Left lung (tissue), 10 donors: ENCODE measurements around the gene HERPUD2. TPM values are rescaled to one million over a fixed set of nuclear protein-coding genes. Genes with fewer than 3 reads are reported as not detected.

Source experiments
- ATAC-seq: fragments of 200-7000 bp; cut with Tn5 transposase; one replicate; pipeline ENCODE4 v1.9.1; 2020; ENCODE audit warnings: moderate library complexity
- DNase-seq, 4 donors: peaks; one replicate each; pipeline ENCODE4 v3.0.0-alpha.2; 2013 to 2020
- H3K27ac ChIP-seq, 2 donors: fragments of 200-600 bp; sonication (generic) in 1 of 2; one replicate each; pipeline versions ENCODE4 v1.5.0 to v1.8.0; 2020 to 2021
- H3K27me3 ChIP-seq, 2 donors: fragments of 200-600 bp; sonication (generic) in 1 of 2; one replicate each; pipeline versions ENCODE4 v1.5.0 to v1.8.0; 2020 to 2021
- H3K36me3 ChIP-seq, 2 donors: fragments of 200-600 bp; sonication (generic) in 1 of 2; one replicate each; pipeline versions ENCODE4 v1.5.0 to v1.8.0; 2020 to 2021
- H3K4me1 ChIP-seq, 2 donors: fragments of 200-600 bp; one replicate each; pipeline ENCODE4 v1.8.0; 2021
- H3K4me3 ChIP-seq, 2 donors: fragments of 200-600 bp; sonication (generic) in 1 of 2; one replicate each; pipeline versions ENCODE4 v1.5.0 to v1.8.0; 2020 to 2021; ENCODE audit warnings: mild to moderate bottlenecking in 1 of 2
- H3K9me3 ChIP-seq, 2 donors: fragments of 200-600 bp; sonication (generic) in 1 of 2; one replicate each; pipeline versions ENCODE4 v1.5.0 to v1.8.0; 2020 to 2021
- CTCF ChIP-seq, 2 donors: fragments of 200-600 bp; sonication (generic) in 1 of 2; IDR thresholded peaks; one replicate each; pipeline versions ENCODE4 v1.5.0 to v1.8.0; 2021; ENCODE audit warnings: antibody characterized with exemption in 2 of 2
- intact Hi-C, 2 donors: fragments of 100-400 bp; cut with DNase I; formaldehyde crosslinking; loops; one replicate each; pipeline versions ENCODE4 v1.11.2 to v1.14.2; 2022
- polyA plus RNA-seq, 6 donors: library from polyadenylated mRNA; unstranded; fragments of 120-200 nt; gene quantifications; one replicate each; pipeline ENCODE4 v1.2.1, GENCODE V29; 2013; ENCODE audit not compliant: insufficient read length in 6 of 6
- total RNA-seq, 2 donors: library from RNA; stranded (reverse); fragmentation: NEBNext Ultra II Directional; extraction: Animal tissue kit (Norgen Biotek cat#: 25700); gene quantifications; one replicate each; pipeline ENCODE4 v1.2.1, GENCODE V29; 2021
- donor health status: DM: no; HTN: yes; CAD: no.
- donor health status: DM: no; HTN: no; CAD: no.

The HERPUD2 gene
- total and polyA plus RNA-seq, 8 donors = 31.3 to 45.0 (median 40.8) TPM

GRCh38 chr7:35734001-35734483 is 39.1 kb upstream of the HERPUD2 start:
- no peaks in the 10 kb centered on the region for H3K9me3 ChIP-seq
- TF ChIP-seq CTCF (IDR thresholded peaks at IDR 0.05) = no peak
- ATAC-seq (no peak), DNase-seq (no peak)
- no peaks in the 10 kb centered on the region for H3K36me3 ChIP-seq
- no peak overlapping the region for H3K27ac ChIP-seq
- no peaks in the 10 kb centered on the region for H3K4me1 ChIP-seq
- H3K4me3 ChIP-seq = no peak overlapping the region
- intact Hi-C loops = no loop called here
- no peaks in the 10 kb centered on the region for H3K27me3 ChIP-seq

GRCh38 chr7:35731349-35731748 is 36.4 kb upstream of the HERPUD2 start:
- Histone ChIP-seq H3K9me3 (no peaks in the 10 kb centered on the region), H3K4me1 (no peaks in the 10 kb centered on the region), H3K27ac (no peak overlapping the region), H3K4me3 (no peak overlapping the region), H3K27me3 (no peaks in the 10 kb centered on the region), H3K36me3 (no peaks in the 10 kb centered on the region)
- DNase-seq (no peak), ATAC-seq (no peak)
- intact Hi-C loops = no loop called here
- TF ChIP-seq CTCF (IDR thresholded peaks at IDR 0.05) = no peak

- peak overlapping the region in 1 of 2 donors; percentile 28 for H3K27ac ChIP-seq
- ATAC-seq = no peak
- no peaks in the 10 kb centered on the region for H3K27me3 ChIP-seq
- no peaks in the 10 kb centered on the region for H3K36me3 ChIP-seq
- intact Hi-C loops = no loop called here
- no peak for DNase-seq
- no peaks in the 10 kb centered on the region for H3K4me1 ChIP-seq
- H3K4me3 ChIP-seq = no peak overlapping the region
- TF ChIP-seq CTCF (IDR thresholded peaks at IDR 0.05) = no peak
- H3K9me3 ChIP-seq = no peaks in the 10 kb centered on the region
Measured at GRCh38 chr7:35729061-35729783, 34.3 kb upstream of the HERPUD2 start.

- ATAC-seq (no peak), DNase-seq (no peak)
- intact Hi-C loops = no loop called here
- peak overlapping the region in 1 of 2 donors; percentile 28 for H3K27ac ChIP-seq
- no peaks in the 10 kb centered on the region for H3K27me3 ChIP-seq
- no peaks in the 10 kb centered on the region for H3K36me3 ChIP-seq
- no peaks in the 10 kb centered on the region for H3K4me1 ChIP-seq
- H3K4me3 ChIP-seq = no peak overlapping the region
- no peaks in the 10 kb centered on the region for H3K9me3 ChIP-seq
- TF ChIP-seq CTCF (IDR thresholded peaks at IDR 0.05) = no peak
Measured at GRCh38 chr7:35728412-35729060, 33.6 kb upstream of the HERPUD2 start.

GRCh38 chr7:35727571-35727970 is 32.6 kb upstream of the HERPUD2 start:
- Histone ChIP-seq H3K27me3 (no peaks in the 10 kb centered on the region), H3K27ac (no peak overlapping the region), H3K9me3 (no peaks in the 10 kb centered on the region), H3K4me1 (no peaks in the 10 kb centered on the region), H3K36me3 (no peaks in the 10 kb centered on the region), H3K4me3 (no peak overlapping the region)
- DNase-seq = no peak
- no peak for ATAC-seq
- TF ChIP-seq CTCF (IDR thresholded peaks at IDR 0.05) = no peak
- intact Hi-C loops = no loop called here
